Nephron (organoid): ENCODE measurements around the gene AVPR1A.
"Not testable (repeated sequence)": the region's sequence is repeated elsewhere in the genome, so short reads cannot be mapped to it uniquely, and the experiment has no call there.

Experiments used
- H3K27ac Mint-ChIP-seq, 3 experiments: 2 replicates each; pipeline ENCODE4 v1.8.0; 2020; ENCODE audit warnings: mixed read lengths in 3 of 3, mild to moderate bottlenecking in 2 of 3, moderate library complexity in 1 of 3
- H3K27me3 Mint-ChIP-seq: 2 replicates; pipeline ENCODE4 v1.8.0; 2021; ENCODE audit warnings: low read depth, mild to moderate bottlenecking, moderate library complexity, mixed read lengths
- H3K36me3 Mint-ChIP-seq: 2 replicates; pipeline ENCODE4 v1.8.0; 2020; ENCODE audit warnings: low read depth, mixed read lengths
- H3K4me1 Mint-ChIP-seq: 2 replicates; pipeline ENCODE4 v1.8.0; 2020; ENCODE audit warnings: mixed read lengths
- H3K4me3 Mint-ChIP-seq, 3 experiments: 2 replicates each; pipeline ENCODE4 v1.8.0; 2020; ENCODE audit warnings: mild to moderate bottlenecking in 3 of 3, mixed read lengths in 3 of 3, moderate library complexity in 2 of 3
- H3K9me3 Mint-ChIP-seq: 2 replicates; pipeline ENCODE4 v1.8.0; 2020; ENCODE audit warnings: mixed read lengths
- TF ChIP-seq, protein P1 (sequence below), 3 experiments: fragments of 200-600 bp; sonication (generic); IDR thresholded peaks; one replicate each; pipeline ENCODE4 v1.5.0; 2021; ENCODE audit warnings: antibody characterized with exemption in 3 of 3; ENCODE audit not compliant: unreplicated experiment in 3 of 3

AVPR1A gene

DNA sequence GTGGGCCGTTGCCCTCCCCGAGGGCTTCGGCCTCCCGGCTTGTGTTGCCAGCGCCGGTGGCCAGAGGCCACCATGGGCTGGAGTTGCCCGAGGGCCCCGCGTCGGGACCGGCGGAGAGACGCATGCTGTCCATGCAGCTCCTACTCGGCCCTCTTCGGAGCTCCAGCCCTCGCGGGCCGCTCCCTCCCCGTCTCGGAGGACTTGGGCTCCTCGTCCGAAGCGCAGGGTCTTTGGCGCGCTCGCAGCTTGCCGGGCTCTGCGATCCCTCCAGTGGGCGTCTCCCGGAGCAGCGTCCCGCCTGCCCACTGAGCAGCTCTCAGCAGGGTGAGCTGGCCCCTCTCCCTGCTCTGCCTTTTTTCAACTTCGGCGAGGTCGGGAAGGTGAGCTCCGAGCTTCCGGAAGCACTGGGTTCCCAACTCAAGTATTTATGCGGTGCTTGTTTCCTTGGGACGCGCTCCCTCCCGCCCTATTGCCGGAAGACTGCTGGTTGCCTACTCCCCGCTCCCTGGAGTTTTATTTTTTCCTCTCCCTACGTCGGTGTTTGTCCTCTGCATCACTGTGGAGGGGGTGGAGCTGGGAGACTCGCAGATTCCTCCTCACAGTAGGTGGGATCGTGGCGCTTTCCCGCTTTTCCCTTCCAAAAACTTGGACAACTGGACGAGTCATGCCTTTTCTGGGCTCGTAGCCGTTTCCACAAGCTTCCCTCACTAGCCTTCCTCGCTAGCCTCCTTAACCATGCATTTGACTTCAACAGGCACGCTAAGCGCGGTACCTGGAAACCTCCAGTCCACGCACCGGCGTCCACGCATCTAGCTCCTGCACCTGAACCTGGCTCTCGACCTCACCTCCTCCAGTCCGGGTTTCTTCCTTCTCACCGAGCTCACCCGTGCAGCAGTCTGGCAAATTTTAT, at the start of gene AVPR1A:
Gene AVPR1A, minus strand, starts transcription at position 489 of the 910 bp plus-strand sequence. Its CDS starts 365 bp downstream, at position 124.
- Mint-ChIP-seq H3K4me1 (peaks cover 23% of the 10 kb centered on the region), H3K27ac (peak within 1 kb of the TSS in 1 of 3 experiments; percentile 6), H3K9me3 (peaks cover 4% of the 10 kb centered on the region), H3K27me3 (peaks cover 78% of the 10 kb centered on the region), H3K4me3 (peak within 1 kb of the TSS; percentile 81 to 85 (median 82)), H3K36me3 (no peaks in the 10 kb centered on the region)
- TF ChIP-seq, protein P1, sequence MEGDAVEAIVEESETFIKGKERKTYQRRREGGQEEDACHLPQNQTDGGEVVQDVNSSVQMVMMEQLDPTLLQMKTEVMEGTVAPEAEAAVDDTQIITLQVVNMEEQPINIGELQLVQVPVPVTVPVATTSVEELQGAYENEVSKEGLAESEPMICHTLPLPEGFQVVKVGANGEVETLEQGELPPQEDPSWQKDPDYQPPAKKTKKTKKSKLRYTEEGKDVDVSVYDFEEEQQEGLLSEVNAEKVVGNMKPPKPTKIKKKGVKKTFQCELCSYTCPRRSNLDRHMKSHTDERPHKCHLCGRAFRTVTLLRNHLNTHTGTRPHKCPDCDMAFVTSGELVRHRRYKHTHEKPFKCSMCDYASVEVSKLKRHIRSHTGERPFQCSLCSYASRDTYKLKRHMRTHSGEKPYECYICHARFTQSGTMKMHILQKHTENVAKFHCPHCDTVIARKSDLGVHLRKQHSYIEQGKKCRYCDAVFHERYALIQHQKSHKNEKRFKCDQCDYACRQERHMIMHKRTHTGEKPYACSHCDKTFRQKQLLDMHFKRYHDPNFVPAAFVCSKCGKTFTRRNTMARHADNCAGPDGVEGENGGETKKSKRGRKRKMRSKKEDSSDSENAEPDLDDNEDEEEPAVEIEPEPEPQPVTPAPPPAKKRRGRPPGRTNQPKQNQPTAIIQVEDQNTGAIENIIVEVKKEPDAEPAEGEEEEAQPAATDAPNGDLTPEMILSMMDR (IDR thresholded peaks at IDR 0.05; ENCODE audit: unreplicated experiment in 3 of 3): no peak

DNA sequence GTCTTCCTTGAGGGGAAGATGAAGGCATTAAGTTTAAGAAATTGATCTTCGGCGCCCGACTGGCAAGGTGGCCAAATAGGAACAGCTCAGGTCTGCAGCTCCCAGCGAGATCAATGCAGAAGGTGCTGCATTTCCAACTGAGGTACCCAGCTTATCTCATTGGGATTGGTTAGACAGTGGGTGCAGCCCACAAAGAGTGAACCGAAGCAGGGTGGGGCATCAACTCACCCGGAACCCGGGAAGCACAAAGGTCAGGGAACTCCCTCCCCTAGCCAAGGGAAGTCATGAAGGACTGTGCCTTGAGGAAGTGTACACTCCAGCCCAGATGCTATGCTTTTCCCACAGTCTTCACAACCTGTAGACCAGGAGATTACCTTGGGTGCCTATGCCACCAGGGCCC, 45.2 kb upstream of the AVPR1A start:
- no peaks in the 10 kb centered on the region for H3K27me3 Mint-ChIP-seq

GRCh38 chr12:63179224-63179623, 28.2 kb upstream of the AVPR1A start:
- no peaks in the 10 kb centered on the region for H3K27me3 Mint-ChIP-seq
- no peak overlapping the region for H3K4me3 Mint-ChIP-seq
- TF ChIP-seq, protein P1 (IDR thresholded peaks at IDR 0.05; ENCODE audit: unreplicated experiment in 3 of 3): no peak
- H3K36me3 Mint-ChIP-seq: peaks cover 4% of the 10 kb centered on the region
- H3K27ac Mint-ChIP-seq: no peak overlapping the region
- H3K9me3 Mint-ChIP-seq: peaks cover 32% of the 10 kb centered on the region
- no peaks in the 10 kb centered on the region for H3K4me1 Mint-ChIP-seq

More for the DNA sequence above, 45.2 kb upstream of the AVPR1A start:
- Mint-ChIP-seq H3K36me3 (no peaks in the 10 kb centered on the region), H3K4me1 (no peaks in the 10 kb centered on the region), H3K9me3 (peaks cover 16% of the 10 kb centered on the region), H3K27ac (no peak overlapping the region), H3K4me3 (no peak overlapping the region)
- TF ChIP-seq, protein P1 (IDR thresholded peaks at IDR 0.05; ENCODE audit: unreplicated experiment in 3 of 3): no peak

DNA sequence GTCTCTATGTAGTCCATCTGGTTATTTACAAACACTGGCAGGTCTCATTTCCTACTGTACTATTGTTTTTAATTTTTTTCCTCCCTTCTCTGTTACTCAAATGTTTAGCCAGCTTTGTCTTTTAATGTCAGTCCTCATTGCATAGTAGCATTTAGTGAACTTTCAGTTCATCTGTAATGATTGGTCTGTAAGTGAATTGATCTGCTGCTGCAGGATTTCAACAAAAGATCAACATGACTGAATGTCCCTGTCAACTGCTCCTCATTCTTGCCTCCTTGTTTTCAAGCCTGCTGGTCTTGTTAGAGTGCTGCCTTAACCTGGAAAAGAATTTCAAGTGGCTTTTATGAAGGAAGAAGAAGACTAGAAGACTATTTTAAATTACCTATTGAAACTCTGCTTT, 19.3 kb upstream of the AVPR1A start:
- Mint-ChIP-seq H3K36me3 (peaks cover under 1% of the 10 kb centered on the region), H3K4me1 (no peaks in the 10 kb centered on the region), H3K27ac (no peak overlapping the region), H3K27me3 (no peaks in the 10 kb centered on the region), H3K9me3 (peaks cover 9% of the 10 kb centered on the region), H3K4me3 (no peak overlapping the region)
- TF ChIP-seq, protein P1 (IDR thresholded peaks at IDR 0.05; ENCODE audit: unreplicated experiment in 3 of 3): no peak

DNA sequence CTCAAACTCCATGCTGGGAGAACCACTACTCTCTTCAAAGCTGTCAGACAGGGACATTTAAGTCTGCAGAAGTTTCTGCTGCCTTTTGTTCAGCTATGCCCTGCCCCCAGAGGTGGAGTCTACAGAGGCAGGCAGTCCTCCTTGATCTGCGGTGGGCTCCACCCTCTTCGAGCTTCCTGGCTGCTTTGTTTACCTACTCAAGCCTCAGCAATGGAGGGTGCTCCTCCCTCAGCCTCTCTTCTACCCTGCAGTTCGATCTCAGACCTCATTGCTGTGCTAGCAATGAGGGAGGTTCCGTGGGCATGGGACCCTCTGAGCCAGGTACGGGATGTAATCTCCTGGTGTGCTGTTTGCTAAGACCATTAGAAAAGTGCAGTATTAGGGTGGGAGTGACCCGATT, 16.7 kb upstream of the AVPR1A start:
- H3K27ac Mint-ChIP-seq, H3K9me3 Mint-ChIP-seq, H3K36me3 Mint-ChIP-seq: not testable (repeated sequence)

GRCh38 chr12:63164911-63165310, 13.9 kb upstream of the AVPR1A start:
- H3K27ac Mint-ChIP-seq: no peak overlapping the region
- H3K4me3 Mint-ChIP-seq: no peak overlapping the region
- no peaks in the 10 kb centered on the region for H3K36me3 Mint-ChIP-seq
- TF ChIP-seq, protein P1 (IDR thresholded peaks at IDR 0.05; ENCODE audit: unreplicated experiment in 3 of 3): no peak
- peaks cover 3% of the 10 kb centered on the region for H3K9me3 Mint-ChIP-seq
- peaks cover 5% of the 10 kb centered on the region for H3K27me3 Mint-ChIP-seq
- no peaks in the 10 kb centered on the region for H3K4me1 Mint-ChIP-seq

More for the DNA sequence above, 16.7 kb upstream of the AVPR1A start:
- not testable (repeated sequence) for H3K4me1 Mint-ChIP-seq, H3K27me3 Mint-ChIP-seq, H3K4me3 Mint-ChIP-seq
